ENCODE measurements around the gene TPSAB1.
"Not testable (repeated sequence)": the region's sequence is repeated elsewhere in the genome, so short reads cannot be mapped to it uniquely, and the experiment has no call there.

Gene TPSAB1

DNA sequence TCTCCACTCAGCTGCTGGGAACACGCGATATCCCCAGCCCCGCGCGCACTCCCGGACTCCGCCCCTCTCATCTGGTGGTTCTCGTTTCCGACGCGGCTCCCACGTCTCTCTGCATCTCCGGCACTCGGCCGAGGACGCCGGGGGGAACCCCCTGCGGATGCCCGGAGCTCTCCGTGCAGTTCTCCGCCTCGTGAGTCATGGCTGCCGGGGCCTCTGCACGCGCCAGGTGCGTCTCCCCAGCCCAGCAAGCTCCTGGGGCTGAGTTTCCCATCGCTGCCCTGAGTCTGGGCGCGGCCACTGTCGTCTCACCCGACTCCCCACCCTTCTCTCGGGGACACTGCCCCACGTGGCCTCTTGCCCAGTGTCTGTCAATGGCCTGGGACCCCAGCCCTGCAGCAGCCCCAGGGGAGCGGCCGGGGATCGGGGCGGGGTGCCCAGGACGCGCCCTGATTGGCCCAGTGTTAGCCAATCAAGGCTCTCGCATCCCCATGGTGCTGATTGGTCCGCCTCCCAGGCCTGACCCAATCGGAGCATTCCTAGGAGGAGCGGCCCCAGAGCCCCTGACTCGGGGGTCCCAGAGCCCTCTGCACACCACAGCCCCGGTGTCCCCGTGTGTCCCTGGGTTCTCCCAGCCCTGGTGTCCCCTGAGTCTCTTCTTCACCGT lies 13.3 kb downstream of the TPSAB1 start:
- DNase-seq, result not testable (repeated sequence)

DNA sequence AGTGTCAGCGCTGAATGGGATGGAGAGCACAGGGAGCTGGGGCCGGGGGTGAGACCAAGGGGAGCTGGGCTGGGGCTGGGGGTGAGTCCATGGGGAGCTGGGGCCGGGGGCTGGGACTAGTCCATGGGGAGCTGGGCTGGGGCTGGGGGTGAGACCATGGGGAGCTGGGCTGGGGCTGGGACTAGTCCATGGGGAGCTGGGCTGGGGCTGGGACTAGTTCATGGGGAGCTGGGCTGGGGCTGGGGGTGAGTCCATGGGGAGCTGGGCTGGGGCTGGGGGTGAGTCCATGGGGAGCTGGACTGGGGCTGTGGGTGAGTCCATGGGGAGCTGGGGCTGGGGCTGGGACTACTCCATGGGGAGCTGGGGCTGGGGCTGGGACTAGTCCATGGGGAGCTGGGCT lies 14.3 kb downstream of the TPSAB1 start:
- not testable (repeated sequence) for DNase-seq

DNA sequence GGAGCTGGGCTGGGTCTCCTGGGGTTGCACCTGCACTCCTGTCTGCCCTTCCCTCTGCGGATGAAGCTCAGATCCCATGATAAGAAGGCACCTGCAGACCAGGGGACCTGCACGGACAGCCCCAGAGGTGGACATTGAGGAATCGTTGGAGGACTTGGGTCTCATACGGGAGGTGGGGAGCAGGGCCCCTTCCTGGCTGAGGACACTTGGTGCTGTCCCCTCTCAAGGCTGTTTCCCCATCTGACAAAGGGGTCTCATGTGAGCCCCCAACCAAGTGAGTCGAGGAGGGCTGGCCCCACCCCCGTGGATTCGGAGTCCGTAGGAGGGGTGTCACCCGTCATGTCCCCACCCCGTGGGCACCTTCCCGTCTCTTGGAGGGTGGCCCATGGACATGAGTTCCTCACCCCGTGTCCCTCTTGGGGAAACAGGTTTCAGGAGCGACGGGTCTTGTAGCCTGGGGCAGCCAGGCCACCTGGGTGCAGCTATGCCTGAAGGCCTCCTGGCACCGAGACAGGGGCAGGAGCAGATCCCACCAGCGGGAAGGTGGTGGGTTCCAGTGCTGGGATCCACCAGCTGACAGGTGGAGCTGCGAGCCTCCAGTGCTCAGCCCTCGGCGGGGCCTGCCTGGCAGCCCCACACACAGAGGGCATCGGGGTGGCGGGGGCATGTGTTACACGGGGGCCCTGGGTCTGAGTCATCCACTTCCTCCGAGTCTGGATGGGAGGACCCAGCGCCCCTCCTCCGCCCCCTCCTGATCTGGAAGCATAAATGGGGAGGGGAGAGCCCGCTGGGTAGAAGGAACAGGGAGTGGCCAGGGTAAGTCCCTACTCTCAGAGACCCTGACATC lies 15.0 kb downstream of the TPSAB1 start, which contains the start of gene TPSD1:
Gene TPSD1 (plus strand): TSS at position 794 of the 847 bp plus-strand sequence. CDS start 212 bp downstream, outside the sequence.
- DNase-seq, result not testable (repeated sequence)

DNA sequence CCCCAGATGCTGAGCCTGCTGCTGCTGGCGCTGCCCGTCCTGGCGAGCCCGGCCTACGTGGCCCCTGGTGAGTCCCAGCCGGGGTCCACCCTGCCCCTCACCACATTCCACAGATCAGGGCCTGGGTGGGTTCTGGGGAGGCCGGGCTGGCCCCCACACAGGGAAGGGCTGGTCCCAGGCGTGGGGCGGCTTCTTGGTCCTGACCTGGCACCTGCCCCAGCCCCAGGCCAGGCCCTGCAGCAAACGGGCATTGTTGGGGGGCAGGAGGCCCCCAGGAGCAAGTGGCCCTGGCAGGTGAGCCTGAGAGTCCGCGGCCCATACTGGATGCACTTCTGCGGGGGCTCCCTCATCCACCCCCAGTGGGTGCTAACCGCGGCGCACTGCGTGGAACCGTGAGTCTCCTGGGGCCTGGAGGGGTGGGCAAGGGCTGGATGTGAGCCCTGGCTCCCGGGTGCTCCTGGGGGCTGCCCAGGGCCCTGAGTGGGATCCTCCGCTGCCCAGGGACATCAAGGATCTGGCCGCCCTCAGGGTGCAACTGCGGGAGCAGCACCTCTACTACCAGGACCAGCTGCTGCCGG lies 15.9 kb downstream of the TPSAB1 start:
- not testable (repeated sequence) for DNase-seq

DNA sequence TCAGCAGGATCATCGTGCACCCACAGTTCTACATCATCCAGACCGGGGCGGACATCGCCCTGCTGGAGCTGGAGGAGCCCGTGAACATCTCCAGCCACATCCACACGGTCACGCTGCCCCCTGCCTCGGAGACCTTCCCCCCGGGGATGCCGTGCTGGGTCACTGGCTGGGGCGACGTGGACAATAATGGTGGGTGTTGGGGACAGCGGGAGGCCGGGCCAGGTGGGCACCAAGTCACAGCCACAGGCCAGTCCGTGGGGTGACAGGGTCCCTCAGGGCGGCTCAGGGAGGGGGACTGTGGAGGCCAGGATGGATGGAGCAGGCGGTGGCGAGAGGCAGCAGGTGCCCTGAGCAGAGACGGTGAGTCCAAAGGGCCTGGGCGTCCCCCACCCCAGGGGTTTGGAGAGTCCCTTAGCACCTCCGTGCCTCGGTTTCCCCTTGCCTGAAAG lies 16.4 kb downstream of the TPSAB1 start:
- DNase-seq, result no peak

DNA sequence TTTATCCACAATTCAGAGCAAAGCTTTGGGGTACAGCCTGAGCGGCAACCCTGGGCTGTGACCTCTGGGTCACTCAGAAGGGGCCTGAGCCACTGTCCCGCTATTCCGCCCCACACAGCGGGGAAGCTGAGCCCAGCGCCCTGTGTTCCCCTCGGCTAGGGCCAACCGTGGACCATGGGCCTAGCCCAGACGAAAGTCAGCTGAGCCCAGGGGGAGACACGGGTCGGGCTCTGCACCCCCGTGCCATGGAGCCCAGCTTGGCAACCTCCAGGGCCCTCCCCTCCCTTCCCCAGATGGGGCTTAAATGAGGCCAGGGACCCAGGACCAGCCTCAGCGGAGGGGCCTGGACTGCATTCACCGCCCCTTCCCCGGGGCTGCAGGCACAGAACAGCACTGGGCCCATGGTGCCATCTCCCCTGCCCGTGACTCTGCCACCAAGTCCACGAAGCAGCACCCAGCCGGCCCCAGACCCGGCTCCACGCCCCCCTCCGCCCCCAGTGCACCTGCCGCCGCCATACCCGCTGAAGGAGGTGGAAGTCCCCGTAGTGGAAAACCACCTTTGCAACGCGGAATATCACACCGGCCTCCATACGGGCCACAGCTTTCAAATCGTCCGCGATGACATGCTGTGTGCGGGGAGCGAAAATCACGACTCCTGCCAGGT lies 17.2 kb downstream of the TPSAB1 start:
- DNase-seq, result no peak

DNA sequence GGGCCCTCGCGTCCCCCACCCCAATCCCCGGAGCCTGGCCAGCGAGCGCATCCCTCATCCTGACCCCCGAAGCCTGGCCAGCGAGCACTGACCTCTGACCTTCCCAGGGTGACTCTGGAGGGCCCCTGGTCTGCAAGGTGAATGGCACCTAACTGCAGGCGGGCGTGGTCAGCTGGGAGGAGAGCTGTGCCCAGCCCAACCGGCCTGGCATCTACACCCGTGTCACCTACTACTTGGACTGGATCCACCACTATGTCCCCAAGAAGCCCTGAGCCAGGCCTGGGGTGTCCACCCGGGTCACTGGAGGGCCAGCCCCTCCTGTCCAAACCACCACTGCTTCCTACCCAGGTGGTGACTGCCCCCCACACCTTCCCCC lies 17.7 kb downstream of the TPSAB1 start:
- no peak for DNase-seq

DNA sequence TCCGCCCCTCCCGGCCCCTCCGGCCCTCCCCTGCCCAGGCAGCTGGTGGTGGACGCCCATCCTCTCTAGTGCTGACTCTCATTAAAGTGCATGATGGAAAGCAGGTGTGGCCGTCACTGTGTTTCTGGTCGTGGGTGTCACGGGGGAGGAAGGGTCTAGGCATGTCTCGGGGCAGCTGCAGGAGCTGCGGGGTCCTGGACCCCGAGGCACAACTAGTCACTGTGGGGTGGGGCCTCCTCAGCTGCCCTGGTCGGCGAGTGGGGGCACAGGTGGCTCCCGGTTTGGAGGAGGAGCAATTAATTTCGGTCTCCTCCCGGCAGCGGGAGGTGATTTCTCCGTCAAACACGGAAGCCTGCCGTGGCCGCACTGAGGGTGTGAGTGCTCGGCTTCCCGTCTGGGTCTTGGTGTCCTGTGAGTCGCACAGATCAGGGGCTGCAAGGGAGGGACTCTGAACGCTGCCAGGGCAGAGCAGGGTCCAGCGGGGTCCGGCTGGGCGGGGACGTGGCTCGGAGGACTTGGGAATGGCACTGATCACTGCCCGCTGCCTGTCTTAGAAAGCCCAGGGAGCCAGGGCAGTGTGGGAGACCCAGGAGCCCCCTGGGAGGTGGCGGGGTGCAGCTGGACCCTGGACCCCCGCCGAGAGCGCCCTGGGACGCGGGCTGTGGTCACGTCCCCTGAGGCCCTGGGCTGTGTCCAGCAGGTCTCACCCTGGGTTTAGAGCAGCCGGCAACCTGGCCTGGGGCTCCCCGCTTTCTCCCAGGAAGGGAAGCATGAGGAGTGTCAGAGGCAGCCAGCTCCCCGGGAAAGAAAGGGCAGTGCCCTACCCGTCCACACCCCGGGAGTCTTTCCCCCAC lies 18.6 kb downstream of the TPSAB1 start:
- no peak for DNase-seq

DNA sequence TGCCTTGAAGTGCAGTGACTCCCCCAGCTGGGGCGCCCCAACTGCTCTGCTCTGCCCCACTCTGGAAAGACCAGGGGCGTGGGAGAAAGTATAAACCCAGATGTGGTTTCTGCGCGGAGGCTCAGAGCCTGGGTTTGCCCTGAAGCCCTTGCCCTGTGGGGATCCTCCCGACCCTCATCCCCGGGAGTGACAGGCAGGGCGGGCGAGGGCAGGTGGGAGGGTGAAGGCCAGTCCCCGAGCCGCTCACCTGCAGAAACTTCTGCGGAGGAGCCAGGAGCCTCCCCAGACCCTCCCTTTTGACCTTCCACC lies 19.2 kb downstream of the TPSAB1 start:
- no peak for DNase-seq

DNA sequence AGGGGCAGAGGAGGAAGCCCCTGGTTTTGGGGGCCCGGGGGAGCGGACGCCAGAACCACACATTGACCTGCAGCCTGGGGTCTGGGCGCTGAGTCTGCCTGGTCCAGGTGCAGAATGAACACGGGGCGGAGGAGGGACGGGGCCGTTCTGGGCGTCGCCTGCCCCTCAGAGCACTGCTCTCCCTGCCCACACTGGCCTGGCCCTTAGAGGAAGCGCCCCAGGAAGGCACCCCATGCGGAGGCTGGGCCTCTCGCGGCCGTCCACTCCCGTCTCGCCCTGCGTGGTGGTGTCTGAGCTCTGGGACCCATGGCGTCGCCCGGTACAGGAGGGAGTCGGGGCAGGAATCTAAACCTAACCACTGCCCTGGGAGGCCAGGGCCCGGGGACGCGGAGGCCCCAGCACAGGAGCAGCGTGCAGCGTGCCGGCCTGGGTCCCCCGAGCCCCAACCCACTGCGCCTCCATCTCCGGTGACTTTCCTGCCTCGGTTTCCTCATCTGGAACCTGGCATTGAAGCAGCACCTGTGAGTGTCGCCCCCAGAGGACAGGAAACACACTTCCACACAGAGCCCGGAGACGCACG lies 19.7 kb downstream of the TPSAB1 start:
- no peak for DNase-seq

DNA sequence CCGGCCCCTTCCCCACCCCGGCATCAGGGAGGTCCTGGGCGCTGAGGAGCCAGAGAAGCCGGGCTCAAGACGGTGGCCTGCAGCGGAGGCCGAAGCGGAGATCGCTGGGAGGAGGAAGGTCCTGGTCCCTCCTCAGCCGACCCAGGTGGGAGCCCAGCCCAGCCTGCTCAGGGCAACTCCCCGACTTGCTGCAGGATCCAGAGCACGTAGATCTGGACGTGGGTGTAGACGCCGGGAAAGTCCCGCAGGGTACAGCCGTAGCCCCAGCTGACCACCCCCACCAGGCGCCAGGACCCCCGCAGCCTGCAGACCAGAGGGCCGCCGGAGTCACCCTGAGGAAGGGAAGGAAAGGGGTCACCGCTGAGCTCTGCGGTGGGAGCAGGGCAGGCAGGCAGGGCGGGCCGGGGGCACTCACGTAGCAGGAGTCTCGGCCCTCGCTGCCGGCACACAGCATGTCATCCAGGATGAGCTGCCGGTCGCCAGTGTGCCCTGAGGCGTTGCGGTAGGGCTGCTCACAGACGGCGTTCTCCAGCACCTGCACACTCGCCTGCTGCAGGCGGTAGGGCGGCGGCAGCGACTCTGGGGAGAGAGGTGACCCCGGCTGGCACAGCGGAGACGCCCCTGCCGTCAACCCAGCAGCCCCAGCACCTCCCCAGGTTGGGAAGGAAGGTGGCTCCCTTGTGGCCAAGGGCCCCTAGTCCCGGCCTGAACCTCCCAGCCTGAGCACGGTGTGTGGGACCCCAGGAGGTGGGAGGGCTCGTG lies 20.8 kb downstream of the TPSAB1 start:
- no peak for DNase-seq

DNA sequence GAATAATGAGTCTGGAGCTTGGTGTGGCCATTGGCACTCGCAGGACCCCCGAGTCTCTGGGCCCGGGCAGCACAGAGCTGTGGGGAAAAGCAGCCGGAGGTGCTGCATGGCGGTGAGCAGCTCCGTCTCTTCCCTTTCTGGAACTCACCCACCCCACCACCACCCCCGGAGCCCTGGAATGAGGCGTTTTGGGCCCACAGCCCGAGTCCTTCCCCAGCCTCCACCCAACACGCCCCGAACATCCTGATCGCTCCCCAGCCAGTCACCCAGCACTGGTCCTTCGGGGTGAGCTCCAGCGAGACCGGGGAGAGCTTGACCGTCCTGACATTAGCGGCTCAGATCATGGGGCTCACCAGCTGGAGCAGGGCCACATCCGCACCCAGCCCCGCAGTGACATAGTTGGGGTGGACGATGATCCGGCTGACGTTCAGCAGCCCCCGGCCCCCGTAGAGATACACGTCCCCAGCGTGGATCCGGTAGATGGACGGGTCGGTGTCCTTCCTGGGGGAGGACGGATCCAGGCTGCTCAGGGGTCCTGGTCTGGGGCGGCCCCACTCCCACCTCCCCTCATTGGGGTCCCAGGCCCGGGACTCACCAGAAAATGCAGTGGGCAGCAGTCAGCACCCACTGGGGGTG lies 21.8 kb downstream of the TPSAB1 start:
- no peak for DNase-seq

DNA sequence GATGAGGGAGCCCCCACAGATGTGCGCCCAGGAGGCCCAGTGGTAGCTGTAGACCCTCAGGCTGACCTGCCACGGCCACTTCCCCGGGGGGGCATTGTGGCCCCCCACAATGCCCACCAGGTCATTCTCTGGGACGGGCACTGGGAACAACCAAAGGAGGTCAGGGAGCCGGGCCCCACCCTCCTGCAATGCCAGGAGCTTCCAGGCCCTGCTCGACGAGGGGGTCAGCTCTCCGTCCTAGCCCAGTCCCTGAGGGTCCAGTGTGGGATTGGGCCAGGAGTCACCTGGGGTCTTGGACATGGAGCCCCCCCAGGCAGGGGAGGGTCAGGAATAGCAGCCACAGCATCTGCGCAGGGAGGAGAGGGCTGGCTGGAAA lies 22.3 kb downstream of the TPSAB1 start:
- no peak for DNase-seq

DNA sequence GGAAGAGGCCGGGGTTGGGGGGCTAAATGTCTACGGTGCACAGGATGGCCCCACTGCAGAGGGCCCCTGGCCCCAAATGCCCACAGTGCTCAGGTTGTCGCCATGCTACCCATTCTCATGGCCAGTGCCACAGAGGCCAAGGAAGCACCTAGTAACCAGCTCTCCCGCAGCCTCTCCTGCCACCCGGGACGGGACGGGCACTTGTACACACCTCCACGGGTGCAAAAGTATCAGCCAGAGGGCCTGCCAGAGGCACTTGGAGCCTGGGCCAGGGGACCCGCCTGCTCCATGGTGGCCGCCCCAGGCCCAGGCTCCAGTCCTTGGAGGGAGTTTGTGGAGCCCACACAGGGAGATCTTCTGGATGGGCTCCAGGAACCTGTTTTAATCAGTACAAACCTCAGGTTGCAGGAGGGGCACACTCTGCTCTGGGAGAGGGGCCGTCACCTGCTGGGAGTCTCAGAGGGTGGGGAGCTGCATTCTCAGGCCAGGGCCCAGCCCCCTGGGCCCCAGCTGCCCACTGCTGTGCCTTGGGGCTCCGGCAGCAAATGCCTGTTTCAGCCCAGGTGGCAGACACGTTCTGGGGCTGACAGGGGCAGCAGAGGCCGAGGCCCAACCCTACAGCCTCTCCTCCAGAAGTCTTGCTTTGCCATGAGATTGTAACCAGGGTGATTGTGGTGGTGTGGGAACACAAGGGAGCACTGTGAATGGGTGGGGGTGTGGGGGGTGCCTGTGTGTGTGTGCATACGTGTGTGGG lies 23.3 kb downstream of the TPSAB1 start:
- no peak for DNase-seq

DNA sequence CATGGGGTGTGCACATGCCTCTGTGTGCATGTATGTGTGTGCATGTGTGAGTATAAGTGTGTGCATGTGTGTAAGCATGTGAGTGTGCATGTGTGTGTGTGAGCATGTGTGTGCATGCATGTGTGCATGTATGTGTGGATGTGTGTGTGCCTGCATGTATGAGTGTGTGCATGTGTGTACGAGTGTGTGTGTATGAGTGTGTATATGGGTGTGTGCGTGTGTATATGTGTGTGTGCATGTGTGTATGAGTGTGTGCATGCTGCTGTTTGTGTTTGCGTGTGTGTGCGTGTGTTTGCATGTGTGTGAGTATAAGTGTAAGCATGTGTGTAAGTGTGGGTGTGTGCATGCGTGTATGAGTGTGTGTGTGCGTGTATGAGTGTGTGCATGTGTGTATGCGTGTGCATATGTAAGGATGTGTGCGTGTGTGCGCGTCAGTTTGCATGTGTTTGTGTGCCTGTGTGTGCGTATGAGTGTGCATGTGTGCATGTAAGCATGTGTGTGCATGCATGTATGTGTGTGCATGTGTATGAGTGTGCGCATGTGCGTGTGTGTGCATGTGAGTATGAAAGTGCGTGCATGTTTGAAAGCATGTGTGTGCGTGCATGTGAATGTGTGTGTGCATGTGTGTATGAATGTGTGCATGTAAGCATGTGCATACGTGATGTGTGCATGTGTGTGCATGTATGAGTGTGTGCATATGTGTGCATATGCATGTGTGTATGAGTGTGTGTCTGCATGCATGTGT lies 24.0 kb downstream of the TPSAB1 start:
- no peak for DNase-seq

DNA sequence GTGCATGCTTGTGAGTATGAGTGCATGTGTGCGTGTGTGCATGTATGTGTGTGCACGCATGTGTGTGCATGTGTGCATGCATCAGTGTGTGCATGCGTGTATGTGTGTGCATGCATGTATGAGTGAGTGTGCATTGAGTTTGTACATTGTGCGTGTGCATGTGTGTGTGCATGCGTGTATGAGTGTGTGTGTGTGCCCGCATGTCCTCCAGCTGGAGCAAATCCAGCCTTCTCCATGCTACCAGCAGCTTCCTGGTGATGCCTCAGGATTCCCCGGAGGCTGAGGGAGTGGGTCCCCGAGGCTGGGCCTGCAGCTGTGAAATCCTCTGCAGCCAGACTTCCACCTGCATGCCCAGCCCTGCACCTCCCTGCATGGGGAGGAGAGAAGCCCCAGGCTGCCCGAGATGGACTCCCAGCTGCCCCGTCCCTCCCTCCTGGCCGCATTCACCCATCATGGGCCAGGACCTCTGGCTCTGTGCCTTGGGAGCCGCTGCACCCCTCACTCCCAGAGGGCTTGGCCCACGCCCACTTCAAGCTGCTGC lies 24.7 kb downstream of the TPSAB1 start:
- no peak for DNase-seq

DNA sequence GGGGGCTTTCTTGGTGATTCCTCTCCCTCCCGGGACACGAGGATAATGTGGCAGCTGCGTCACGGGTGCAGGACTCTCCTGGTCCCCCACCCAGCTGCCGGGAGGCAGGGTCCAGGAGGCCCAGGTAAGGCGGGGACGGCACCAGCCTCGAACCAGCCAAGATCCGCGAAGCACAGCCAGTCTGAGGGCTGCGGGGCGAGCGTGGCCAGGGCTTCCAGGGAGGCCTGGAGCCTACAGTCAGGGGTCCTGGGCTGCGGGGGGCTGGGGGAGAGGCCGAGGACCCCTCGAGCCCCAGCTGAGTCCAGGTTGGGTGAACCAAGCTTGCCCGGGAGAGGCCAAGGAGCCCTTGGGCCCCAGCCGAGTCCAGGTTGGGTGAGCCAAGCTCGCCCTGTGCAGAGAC lies 25.3 kb downstream of the TPSAB1 start:
- no peak for DNase-seq

DNA sequence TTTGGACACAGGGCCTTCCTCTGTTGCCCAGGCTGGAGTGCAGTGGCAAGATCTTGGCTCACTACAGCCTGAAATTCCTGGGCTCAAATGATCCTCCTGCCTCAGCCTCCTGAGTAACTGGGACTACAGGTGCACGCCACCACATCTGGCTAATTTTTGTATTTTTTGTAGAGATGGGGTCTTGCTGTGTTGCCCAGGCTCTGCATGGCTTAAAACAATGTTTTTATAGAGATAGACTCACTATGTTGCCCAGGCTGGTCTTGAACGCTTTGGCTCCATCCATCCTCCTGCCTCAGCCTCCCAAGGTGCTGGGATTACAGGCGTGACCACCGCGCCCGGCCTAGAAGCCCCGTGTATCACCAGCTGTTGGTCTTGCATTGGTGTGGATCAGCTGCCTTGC lies 28.9 kb downstream of the TPSAB1 start:
- DNase-seq, result not testable (repeated sequence)

DNA sequence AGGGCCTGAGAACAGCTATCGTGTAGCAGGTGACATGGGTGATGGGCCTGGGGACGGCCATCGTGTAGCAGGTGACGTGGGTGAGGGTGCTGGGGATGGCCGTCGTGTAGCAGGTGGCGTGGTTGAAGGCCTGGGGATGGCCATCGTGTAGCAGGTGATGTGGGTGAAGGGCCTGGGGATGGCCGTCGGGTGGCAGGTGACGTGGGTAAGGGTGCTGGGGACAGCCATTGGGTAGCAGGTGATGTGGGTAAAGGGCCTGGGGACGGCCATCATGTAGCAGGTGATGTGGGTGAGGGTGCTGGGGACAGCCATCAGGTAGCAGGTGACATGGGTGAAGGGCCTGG lies 30.8 kb downstream of the TPSAB1 start:
- DNase-seq, result no peak

Measured in cortex of kidney (tissue), 1 donor.